NCI-H1417 treated with DMSO at 0.1 percent for 48 hours (cell line): ENCODE results near the gene C1orf210.

Experiments
- DNase-seq: peaks from one replicate; lab custom pipeline; 2025; lab: John Stamatoyannopoulos, UW

The C1orf210 gene

DNA sequence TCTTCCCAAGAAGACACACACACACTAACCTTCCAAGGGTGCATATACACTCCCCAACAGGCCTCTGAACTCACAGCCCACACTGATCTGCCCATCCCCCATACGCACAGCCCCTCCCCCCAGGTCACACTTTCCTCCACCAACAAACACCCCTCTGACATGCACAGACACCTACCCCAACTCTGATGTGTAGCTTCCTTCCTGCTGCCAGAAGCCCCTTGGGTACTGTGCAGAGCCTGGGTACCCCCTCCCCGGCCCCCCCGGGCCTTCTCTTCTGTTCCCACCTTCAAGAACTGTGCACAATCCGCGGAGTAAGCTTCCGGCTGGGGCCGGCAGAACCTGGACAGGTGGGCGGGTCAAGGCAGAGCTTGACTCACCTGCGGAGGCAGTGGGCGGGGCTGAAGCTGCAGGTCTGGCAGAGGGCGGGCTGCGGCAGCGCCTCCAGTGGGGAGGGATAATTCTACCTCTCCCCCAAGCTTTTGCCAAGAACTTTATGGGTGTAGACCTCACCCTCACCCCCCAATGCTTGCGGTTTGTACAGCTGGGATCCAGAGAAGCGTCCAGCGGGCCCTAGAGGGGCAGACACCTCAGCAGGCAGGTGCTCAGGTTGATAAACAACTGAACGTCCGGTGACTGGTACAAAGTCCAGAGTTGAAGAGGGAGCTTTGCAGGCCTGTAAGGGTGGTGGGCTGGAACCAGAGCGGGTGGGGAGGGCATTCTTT is at the start of gene C1orf210:
Gene C1orf210 (minus strand): TSS at position 313 of the 722 bp plus-strand sequence. CDS start 2,311 bp downstream, outside the sequence.
- no peak for DNase-seq

- DNase-seq: no peak
These were observed 49.2 kb upstream of the C1orf210 start for GRCh38 chr1:43334453-43335205.

GRCh38 chr1:43331688-43332087 is 46.3 kb upstream of the C1orf210 start:
- DNase-seq: no peak

DNA sequence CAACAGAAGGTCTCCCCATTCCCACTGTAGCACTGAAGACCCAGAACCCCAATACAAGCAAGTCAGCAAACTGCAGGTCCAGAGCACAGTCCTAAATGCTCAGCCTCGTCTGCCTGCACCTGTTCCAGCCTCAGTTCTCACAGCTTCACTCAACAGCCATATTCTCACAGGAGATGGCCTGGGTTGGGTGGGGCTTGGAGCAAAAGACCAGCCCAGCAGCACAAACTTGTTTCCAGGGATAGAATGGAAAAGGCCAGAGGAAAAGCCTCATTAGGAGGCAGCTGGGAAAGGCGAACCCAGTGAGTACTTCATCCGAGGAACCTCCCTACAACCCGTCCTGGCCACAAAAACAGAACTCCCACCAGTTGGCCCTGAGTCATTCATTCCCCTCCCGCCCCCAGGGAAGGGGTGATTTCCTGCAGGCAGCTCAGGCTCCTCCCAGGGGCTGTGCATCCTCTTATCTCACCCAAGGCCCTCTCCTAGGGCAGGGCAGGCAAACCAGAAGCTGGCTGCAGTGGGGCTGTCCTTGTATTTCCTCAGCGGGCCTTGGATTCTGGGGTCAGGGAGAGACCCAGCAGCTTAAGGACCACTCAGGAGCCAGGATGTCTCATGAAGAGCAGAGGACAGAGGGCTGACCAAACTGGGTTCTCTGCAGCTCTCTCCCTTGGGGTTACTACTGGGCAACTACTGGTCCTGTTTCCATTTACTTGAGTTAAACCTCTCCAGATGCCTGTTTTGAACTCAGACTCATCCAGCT is 44.8 kb upstream of the C1orf210 start:
- no peak for DNase-seq

DNA sequence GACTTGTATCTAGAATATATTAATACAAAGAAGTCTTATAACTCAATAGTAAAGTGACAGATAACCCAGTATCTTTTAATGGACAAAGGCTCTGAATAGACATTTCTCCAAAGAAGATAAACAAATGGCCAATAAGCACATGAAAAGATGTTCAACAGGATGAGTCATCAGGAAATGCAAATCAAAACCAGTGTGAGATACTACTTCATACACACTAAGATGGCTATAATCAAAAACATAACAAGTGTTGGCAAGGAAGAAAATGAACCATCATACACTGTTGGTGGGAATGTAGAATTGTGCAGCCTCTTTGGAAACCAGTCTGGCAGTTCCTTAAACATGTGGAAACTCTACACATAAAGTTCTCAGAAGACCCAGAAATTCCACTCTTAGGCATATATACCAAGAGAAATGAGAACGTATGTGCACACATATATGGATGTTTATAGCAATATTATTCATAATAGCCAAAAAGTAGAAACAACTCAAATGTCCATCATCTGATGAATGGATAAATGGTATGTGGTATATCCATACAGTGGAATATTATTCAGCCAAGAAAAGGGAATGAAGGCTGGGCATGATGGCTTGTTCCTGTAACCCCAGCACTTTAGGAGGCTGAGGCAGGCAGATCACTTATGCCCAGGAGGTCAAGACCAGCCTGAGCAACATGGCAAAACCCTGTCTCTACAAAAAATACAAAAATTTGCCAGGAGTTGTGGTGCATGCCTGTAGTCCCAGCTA is 42.3 kb upstream of the C1orf210 start:
- no peak for DNase-seq

GRCh38 chr1:43325381-43325780 is 40.0 kb upstream of the C1orf210 start:
- no peak for DNase-seq

DNA sequence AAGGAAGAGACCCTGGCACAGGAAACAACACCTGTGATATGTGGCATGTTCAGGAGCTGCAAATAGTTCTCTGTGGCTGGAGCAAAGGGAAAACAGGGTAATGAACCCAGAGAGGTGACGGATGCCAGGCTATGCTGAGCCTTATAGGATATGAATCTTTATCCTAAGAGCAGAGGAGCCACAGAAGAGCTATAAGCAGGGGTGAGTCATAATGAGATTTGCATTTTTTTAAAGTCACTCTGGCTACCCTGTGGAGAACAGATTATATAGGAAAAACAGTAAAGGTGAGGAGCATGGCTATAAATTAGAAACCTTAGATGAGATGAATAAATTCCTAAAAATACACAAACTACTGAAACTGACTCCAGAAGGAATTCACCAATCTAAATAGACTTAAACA is 39.4 kb upstream of the C1orf210 start:
- DNase-seq: no peak

GRCh38 chr1:43322506-43322905 is 37.1 kb upstream of the C1orf210 start:
- DNase-seq: no peak

DNA sequence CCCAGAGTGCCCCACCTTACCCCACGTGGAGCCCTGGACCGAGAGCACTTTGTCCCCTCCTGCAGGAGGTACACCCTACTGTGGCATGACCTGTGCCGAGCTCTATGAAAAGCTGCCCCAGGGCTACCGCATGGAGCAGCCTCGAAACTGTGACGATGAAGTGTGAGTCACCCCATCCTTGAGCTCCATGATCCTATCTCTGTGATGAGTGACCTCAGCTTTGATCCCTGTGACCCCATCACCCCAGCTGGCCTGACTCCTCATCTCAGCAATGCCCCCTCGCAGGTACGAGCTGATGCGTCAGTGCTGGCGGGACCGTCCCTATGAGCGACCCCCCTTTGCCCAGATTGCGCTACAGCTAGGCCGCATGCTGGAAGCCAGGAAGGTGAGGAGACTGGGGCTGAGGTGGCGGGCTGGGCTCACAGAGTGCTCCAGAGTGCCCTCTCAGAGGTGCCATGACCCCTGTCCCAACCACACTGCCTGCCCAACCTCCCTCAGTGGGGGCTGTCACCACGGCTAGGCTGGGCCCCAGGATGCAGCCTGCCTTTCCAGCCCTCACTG is 36.0 kb upstream of the C1orf210 start:
- no peak for DNase-seq

DNA sequence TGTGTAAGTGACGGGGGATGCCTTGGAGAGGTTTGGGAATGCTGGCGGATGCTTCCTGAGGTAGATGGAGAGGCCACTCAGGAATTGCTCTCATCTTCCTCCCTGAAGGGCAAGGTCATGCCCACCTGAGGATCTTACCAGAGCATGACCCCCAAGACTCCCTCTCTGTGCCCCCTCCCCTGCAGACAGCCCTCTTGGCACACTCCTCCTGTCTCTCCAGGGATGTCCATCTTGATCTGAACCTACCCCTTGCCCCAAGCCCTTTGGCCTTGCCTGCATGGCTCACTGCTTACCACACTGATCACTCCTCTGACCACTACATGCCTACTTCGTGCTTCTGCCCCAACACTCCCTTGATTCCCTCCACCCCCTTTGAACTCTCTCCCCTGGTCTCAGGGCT is 34.4 kb upstream of the C1orf210 start:
- DNase-seq: no peak

DNA sequence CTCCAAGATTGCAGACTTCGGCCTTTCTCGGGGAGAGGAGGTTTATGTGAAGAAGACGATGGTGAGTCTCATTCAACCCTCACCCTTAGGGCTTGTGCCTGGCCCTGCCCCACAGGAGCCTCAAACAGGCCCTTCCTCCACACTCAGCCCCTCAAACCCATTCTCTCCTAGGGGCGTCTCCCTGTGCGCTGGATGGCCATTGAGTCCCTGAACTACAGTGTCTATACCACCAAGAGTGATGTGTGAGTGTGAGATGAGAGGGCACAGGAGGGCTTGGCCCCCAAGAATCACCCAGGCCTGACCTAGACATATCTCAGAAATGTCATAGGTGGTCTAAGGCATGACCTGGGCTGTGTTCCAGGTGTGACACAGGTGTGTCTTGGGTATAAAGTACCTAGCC is 33.9 kb upstream of the C1orf210 start:
- DNase-seq: no peak

GRCh38 chr1:43318831-43319230 is 33.5 kb upstream of the C1orf210 start:
- no peak for DNase-seq

GRCh38 chr1:43317817-43318471 is 32.6 kb upstream of the C1orf210 start:
- DNase-seq: no peak

DNA sequence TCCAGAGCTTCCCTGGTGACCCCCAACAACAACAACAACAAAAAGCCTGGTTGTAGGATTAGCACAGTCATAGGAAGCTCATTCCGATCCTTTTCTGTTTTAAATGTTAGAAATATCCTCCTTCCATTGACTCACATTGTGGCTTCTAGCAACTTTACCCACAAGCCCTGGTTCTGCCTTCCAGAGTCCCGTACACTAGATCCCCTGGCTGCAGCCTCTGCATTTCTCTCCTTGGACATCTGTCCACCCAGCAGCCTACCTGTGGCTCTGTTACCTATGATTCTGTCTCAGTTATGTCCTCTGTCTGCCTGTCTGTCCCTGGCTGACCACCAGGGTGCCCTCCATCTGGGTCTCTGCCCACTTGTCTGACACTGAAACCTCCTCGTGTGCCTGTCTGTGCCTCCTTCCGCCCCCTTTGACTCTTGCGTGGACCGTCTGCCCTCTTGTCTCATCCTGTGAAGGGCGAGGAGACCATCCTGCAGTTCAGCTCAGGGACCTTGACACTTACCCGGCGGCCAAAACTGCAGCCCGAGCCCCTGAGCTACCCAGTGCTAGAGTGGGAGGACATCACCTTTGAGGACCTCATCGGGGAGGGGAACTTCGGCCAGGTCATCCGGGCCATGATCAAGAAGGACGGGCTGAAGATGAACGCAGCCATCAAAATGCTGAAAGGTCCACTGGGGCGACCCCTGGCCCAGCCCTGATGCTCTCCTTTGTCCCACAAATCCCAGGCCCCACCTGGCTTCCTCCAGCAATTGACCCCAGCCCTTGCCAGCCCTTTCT is 31.5 kb upstream of the C1orf210 start:
- DNase-seq: no peak

- DNase-seq: no peak
These were observed 30.8 kb upstream of the C1orf210 start for GRCh38 chr1:43315963-43316737.

GRCh38 chr1:43315481-43315880 is 30.1 kb upstream of the C1orf210 start:
- no peak for DNase-seq

DNA sequence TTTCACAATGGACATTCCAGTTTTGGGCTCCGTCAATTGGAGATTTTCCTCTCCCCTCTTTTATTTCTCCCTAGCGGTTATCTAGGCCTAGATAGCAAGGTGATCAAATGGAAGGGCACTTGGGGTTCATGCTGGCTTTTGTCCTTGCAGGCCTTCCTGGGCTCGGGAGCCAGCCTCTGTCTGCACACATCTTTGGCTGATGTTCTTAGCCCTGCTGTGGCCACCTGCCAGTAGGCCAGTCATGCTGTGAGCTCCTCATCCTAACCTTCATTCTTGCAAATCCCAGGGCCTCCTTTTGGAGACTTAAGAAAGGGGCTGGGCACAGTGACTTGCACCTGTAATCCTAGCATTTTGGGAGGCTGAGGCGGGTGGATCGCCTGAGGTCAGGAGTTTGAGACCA is 28.9 kb upstream of the C1orf210 start:
- no peak for DNase-seq

DNA sequence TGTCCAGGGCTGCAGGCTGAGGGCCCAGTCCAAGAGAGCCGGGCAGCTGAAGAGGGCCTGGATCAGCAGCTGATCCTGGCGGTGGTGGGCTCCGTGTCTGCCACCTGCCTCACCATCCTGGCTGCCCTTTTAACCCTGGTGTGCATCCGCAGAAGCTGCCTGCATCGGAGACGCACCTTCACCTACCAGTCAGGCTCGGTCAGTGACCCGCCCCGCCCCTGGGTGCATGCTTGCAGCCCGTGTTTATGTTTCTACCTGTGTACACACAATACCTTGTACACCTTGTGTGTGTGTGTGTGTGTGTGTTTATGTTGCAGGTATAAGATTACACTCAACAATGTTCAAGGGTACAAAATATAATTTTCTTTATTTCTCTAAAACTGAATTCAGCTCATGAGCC is 28.4 kb upstream of the C1orf210 start:
- no peak for DNase-seq

- no peak for DNase-seq
These were observed 27.5 kb upstream of the C1orf210 start for GRCh38 chr1:43312663-43313515.
